HG03039 (cell line): ENCODE results near the gene IL1B.

Experiments used
- ATAC-seq: cut with Tn5 transposase; IDR thresholded peaks from one replicate; pipeline ENCODE4 v1.9.1; 2021; ENCODE audit warnings: mild to moderate bottlenecking, moderate library complexity; ENCODE audit not compliant: unreplicated experiment

The IL1B gene

DNA sequence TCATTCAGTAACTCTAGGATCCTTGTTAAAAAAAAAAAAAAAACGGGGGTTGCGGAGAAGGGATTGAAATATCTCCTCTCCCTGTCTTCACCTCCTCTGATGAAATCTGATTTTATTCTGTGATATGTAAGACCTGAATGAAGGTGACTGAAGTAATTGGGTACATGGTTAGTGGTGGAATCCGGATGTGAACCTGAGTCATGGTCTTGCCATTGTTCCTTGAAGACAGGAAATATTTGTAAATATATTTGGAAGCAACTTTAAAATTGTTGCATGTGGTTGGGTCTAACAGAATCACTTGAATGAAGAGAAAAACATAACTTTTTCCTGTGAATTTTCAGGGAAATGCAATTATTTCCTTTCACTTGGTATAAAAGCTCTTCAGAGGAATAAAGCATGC is 49.3 kb downstream of the IL1B start:
- no peak for ATAC-seq

DNA sequence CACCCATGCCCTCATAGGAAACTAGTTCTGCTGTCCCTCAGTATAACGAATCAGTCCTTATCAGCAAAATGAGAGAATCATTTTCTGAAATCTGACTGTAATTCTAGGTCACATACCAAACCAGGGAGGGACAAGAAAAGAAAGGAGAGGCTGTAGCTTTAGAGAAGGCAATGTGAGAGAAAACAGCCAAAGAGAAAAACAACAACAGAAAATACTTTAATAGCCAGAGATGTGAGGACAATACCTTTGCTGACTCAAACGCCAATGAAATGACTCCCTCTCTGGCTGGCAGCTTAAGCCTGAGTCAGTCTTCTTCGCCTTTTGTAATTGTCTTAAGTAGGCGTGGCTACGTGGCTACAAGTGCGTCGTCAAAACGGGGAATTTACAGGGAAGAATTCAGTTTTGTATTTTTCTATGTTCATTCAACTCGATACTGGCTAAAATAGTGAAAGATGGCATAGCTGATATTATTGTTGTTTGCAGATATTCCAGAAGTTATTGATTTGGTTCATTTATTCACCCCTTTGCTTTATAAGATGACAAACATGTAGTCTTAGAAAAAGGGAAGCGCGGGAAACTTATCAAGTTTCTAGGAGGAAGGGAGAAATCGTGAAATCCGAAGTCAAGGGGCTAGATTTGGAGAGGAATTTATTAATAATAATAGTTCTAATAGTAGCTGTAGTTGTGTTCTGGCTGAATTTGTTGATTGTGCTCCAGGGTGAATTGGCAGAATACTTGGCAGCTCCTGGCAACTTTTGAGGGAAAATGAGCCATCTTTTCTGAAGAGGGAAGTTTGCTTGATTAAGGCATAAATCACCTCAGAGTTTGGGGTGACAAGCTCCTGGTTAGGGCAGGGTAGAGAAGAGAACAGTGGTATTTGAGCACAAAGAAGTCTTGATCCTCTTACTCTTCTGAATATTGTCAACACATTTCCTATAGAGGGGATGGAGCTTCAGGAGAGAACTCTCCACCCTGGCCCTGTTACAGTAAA is 52.1 kb downstream of the IL1B start, which contains the start of gene IL1A:
IL1A (minus strand) TSS at position 295 of the 991 bp plus-strand sequence. CDS start 723 bp downstream, outside the sequence.
- ATAC-seq: no peak

GRCh38 chr2:112783187-112783714 is 53.3 kb downstream of the IL1B start:
- ATAC-seq: no peak

DNA sequence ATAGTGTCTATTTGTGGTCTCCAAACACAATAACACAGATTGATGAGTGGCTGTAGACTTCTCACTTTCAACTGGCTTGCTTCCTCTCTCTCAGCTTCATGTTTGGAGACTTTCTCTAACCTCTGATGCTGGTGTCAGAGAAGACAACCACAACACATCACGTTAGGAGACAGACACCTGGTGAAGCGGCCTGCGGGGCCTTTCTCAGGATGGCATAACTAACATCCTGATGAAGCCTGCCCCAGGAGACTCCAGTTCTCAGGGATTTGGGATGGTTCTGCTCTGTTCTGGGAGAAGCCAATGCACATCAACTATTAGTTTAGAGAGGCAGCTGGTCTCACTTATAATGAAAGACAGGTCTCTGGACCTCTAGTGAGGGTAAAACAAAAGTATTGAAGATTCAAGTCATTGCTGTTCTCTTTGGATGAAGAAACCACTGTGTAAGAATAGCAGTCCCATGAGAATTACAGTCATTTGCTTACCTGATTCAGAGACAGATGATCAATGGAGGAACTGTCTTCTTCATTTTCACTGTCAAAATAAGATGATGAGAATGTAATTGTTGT is 54.3 kb downstream of the IL1B start:
- ATAC-seq: peak; percentile 77
